HK-2 (cell line): Measurements from ENCODE around the gene COL1A1.

Experiments used
- DNase-seq: peaks from one replicate; pipeline ENCODE4 v3.0.0-alpha.2; 2018; ENCODE audit not compliant: unreplicated experiment

COL1A1 gene

GRCh38 chr17:50153650-50154575, 47.5 kb downstream of the COL1A1 start:
- no peak for DNase-seq

- DNase-seq = no peak
Measured at GRCh38 chr17:50152736-50153135, 48.7 kb downstream of the COL1A1 start.

- peak; percentile 88 for DNase-seq
Measured at GRCh38 chr17:50151937-50152547, 49.4 kb downstream of the COL1A1 start.

- DNase-seq = peak; percentile 89
Measured at GRCh38 chr17:50151041-50151936, 50.1 kb downstream of the COL1A1 start.

- DNase-seq = no peak
Measured at GRCh38 chr17:50150354-50151040, 50.9 kb downstream of the COL1A1 start, which contains the start of gene PPP1R9B. TSS of gene PPP1R9B (minus strand) at chr17:50150677. CDS start at chr17:50150513, 164 bp downstream.

- peak; percentile 66 for DNase-seq
Measured at GRCh38 chr17:50149417-50150353, 51.7 kb downstream of the COL1A1 start.

- DNase-seq = no peak
Measured at GRCh38 chr17:50149091-50149416, 52.4 kb downstream of the COL1A1 start.

- peak; percentile 56 for DNase-seq
Measured at GRCh38 chr17:50148226-50149090, 53.0 kb downstream of the COL1A1 start.

- no peak for DNase-seq
Measured at GRCh38 chr17:50147841-50148225, 53.6 kb downstream of the COL1A1 start.

- no peak for DNase-seq
Measured at GRCh38 chr17:50146927-50147665, 54.3 kb downstream of the COL1A1 start.

- no peak for DNase-seq
Measured at GRCh38 chr17:50146230-50146926, 55.1 kb downstream of the COL1A1 start.

GRCh38 chr17:50145532-50146229, 55.8 kb downstream of the COL1A1 start:
- DNase-seq = no peak

- DNase-seq = no peak
Measured at GRCh38 chr17:50144845-50145531, 56.4 kb downstream of the COL1A1 start.

GRCh38 chr17:50144355-50144754, 57.1 kb downstream of the COL1A1 start:
- DNase-seq = no peak

- no peak for DNase-seq
Measured at GRCh38 chr17:50143461-50144176, 57.8 kb downstream of the COL1A1 start.

GRCh38 chr17:50141745-50142110, 59.7 kb downstream of the COL1A1 start:
- no peak for DNase-seq
